Tibial nerve (tissue), 3 donors: ENCODE results near the gene CLPSL1.

ENCODE experiments used
- POLR2A ChIP-seq, 2 donors: fragments of 450-650 bp; IDR thresholded peaks; one replicate each; pipeline ENCODE4 v1.6.1; 2017; ENCODE audit warnings: antibody characterized with exemption in 2 of 2, mild to moderate bottlenecking in 2 of 2, moderate library complexity in 2 of 2
- TF ChIP-seq, protein P1 (sequence below), 5 experiments: fragments of 200-600 bp in 3 of 5; fragments of 450-650 bp in 2 of 5; sonication (generic) in 3 of 5; IDR thresholded peaks; one replicate each; pipeline ENCODE4 v1.5.1; 2016 to 2019; ENCODE audit warnings: antibody characterized with exemption in 5 of 5, mild to moderate bottlenecking in 3 of 5, moderate library complexity in 2 of 5

DNA sequence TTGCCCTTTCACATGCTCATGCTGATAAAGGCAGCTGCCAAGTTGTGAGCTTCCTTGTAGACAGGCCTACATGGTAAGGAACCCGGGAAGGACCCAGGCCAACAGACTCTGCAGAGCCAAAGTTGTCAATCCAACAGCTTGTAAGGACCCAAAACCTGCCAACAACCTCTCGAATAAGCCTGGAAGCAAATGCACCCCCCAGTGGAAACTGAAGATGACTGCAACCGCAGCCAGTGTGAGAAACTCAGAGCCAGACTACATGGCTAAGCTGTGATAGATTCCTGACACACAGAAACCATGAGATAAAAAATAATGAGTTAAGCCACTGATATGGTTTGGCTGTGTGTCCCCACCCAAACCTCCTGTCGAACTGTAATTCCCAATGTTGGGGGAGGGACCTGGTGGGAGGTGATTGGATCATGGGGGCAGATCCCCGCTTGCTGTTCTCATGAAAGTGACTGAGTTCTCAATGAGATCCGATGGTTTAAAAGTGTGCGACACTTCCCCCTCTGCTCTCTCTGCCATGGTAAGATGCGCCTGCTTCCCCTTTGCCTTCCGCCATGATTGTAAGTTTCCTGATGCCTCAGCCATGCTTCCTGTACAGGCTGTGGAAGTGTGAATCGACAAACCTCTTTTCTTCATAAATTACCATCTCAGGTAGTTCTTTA is 23.2 kb upstream of the CLPSL1 start:
- TF ChIP-seq, protein P1, sequence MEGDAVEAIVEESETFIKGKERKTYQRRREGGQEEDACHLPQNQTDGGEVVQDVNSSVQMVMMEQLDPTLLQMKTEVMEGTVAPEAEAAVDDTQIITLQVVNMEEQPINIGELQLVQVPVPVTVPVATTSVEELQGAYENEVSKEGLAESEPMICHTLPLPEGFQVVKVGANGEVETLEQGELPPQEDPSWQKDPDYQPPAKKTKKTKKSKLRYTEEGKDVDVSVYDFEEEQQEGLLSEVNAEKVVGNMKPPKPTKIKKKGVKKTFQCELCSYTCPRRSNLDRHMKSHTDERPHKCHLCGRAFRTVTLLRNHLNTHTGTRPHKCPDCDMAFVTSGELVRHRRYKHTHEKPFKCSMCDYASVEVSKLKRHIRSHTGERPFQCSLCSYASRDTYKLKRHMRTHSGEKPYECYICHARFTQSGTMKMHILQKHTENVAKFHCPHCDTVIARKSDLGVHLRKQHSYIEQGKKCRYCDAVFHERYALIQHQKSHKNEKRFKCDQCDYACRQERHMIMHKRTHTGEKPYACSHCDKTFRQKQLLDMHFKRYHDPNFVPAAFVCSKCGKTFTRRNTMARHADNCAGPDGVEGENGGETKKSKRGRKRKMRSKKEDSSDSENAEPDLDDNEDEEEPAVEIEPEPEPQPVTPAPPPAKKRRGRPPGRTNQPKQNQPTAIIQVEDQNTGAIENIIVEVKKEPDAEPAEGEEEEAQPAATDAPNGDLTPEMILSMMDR (IDR thresholded peaks at IDR 0.05): no peak
- TF ChIP-seq POLR2A (IDR thresholded peaks at IDR 0.05): no peak
